Thoracic aorta (tissue), 2 donors: ENCODE measurements around the gene ELP5. TPM values are rescaled to one million over a fixed set of nuclear protein-coding genes. Genes with fewer than 3 reads are reported as not detected.
A peak's percentile ranks its signal among the peaks of the same experiment; 100 is the strongest.

Experiments
- ATAC-seq: fragments of 150-250 bp; one replicate; pipeline ENCODE4 v1.8.0; 2017; ENCODE audit warnings: low read depth; ENCODE audit not compliant: insufficient number of reproducible peaks, low FRiP score
- DNase-seq: peaks from one replicate; pipeline ENCODE4 v3.0.0-alpha.2; 2020; ENCODE audit warnings: low spot score
- H3K27ac ChIP-seq, 2 donors: fragments of 200-600 bp; sonication (generic); 1 replicate in 1 of 2; 2 replicates in 1 of 2; pipeline ENCODE4 v1.5.1; 2016; ENCODE audit warnings: mild to moderate bottlenecking in 2 of 2, moderate library complexity in 2 of 2
- H3K27me3 ChIP-seq: fragments of 200-600 bp; sonication (generic); replicated peaks from 2 replicates; pipeline ENCODE4 v1.6.0; 2016; ENCODE audit warnings: mild to moderate bottlenecking; ENCODE audit not compliant: insufficient read depth
- H3K36me3 ChIP-seq: fragments of 200-600 bp; sonication (generic); one replicate; pipeline ENCODE4 v1.5.1; 2016
- H3K4me1 ChIP-seq, 2 donors: fragments of 200-600 bp; sonication (generic); 1 replicate in 1 of 2; 2 replicates in 1 of 2; pipeline versions ENCODE4 v1.5.1 to v1.6.0; 2016; ENCODE audit warnings: low read depth in 2 of 2, mild to moderate bottlenecking in 1 of 2; ENCODE audit not compliant: control insufficient read depth in 1 of 2
- H3K4me3 ChIP-seq: fragments of 200-600 bp; sonication (generic); 2 replicates; pipeline ENCODE4 v1.5.1; 2016; ENCODE audit warnings: mild to moderate bottlenecking
- H3K9me3 ChIP-seq: fragments of 200-600 bp; sonication (generic); 2 replicates; pipeline ENCODE4 v1.5.1; 2016
- total RNA-seq, 2 donors: library from RNA; depleted of rRNA; stranded (reverse); fragments of >200 nt; gene quantifications; one replicate each; pipeline versions ENCODE4 v1.1.0 to v1.2.3, GENCODE V29; 2016
- TF ChIP-seq, protein P1 (sequence below): fragments of 200-600 bp; sonication (generic); IDR thresholded peaks from one replicate; pipeline ENCODE4 v1.5.1; 2019; ENCODE audit warnings: antibody characterized with exemption

ELP5 gene
- total RNA-seq, 2 donors from 2014 or later: 15.8 to 19.0 TPM

DNA sequence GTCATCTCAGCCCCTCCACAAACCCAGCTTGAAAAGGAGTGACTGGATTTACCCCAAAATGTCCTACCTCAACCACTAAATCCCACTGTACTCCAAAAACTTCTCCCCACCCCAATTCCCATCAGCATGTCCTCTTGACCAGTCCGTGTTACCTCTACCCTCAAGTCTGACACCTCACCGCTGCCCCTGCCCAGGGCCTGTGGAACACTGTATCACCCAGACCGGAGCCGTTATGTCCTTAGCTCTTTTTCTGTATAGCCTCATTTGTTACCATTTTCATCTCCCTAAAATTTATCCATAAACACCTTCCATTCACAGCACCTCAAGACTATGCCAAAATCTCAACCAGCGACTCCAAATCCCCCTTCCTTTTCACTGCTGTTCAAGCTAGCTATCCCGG, 15.2 kb upstream of the ELP5 start:
- ATAC-seq: no peak

DNA sequence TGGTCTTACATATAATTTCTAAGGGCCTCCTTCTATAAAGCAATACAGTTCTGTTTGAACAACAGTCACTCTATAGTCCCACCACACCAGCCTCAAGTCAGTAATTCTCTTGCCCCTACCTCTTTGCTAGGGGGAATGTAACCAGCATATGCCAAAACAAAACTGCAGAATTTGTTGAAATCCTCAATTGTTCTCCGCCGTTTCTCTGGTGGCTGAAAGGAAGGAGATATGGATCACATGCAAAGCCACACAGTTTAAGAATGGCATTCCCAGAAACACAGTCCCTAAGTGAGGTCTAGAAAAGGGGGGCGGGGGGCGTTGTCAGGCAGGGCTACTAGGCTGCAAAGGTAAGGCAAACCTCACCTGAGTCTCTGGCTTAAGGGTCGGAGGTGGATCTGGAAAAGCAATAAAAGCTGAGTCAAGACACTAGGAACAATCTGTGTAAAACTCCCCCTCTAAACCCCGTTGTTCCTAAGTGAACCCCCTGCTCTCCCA, 14.7 kb upstream of the ELP5 start:
- ATAC-seq: no peak
- DNase-seq: no peak
- Histone ChIP-seq H3K4me1 (peaks cover 33 to 44% of the 10 kb centered on the region in 2 donors), H3K4me3 (peak overlapping the region; percentile 97), H3K27ac (peak overlapping the region; percentile 54 to 79), H3K9me3 (no peaks in the 10 kb centered on the region), H3K36me3 (peaks cover 11% of the 10 kb centered on the region), H3K27me3 (no peaks in the 10 kb centered on the region)
- TF ChIP-seq, protein P1, sequence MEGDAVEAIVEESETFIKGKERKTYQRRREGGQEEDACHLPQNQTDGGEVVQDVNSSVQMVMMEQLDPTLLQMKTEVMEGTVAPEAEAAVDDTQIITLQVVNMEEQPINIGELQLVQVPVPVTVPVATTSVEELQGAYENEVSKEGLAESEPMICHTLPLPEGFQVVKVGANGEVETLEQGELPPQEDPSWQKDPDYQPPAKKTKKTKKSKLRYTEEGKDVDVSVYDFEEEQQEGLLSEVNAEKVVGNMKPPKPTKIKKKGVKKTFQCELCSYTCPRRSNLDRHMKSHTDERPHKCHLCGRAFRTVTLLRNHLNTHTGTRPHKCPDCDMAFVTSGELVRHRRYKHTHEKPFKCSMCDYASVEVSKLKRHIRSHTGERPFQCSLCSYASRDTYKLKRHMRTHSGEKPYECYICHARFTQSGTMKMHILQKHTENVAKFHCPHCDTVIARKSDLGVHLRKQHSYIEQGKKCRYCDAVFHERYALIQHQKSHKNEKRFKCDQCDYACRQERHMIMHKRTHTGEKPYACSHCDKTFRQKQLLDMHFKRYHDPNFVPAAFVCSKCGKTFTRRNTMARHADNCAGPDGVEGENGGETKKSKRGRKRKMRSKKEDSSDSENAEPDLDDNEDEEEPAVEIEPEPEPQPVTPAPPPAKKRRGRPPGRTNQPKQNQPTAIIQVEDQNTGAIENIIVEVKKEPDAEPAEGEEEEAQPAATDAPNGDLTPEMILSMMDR: no peak

More for the DNA sequence above, 15.2 kb upstream of the ELP5 start:
- TF ChIP-seq, protein P1: no peak
- H3K27me3 ChIP-seq: no peaks in the 10 kb centered on the region
- H3K4me3 ChIP-seq: no peak overlapping the region
- no peak for DNase-seq
- H3K4me1 ChIP-seq: peaks cover 33 to 49% of the 10 kb centered on the region in 2 donors
- peak overlapping the region in 1 of 2 donors; percentile 54 for H3K27ac ChIP-seq
- H3K9me3 ChIP-seq: no peaks in the 10 kb centered on the region
- peaks cover 11% of the 10 kb centered on the region for H3K36me3 ChIP-seq

DNA sequence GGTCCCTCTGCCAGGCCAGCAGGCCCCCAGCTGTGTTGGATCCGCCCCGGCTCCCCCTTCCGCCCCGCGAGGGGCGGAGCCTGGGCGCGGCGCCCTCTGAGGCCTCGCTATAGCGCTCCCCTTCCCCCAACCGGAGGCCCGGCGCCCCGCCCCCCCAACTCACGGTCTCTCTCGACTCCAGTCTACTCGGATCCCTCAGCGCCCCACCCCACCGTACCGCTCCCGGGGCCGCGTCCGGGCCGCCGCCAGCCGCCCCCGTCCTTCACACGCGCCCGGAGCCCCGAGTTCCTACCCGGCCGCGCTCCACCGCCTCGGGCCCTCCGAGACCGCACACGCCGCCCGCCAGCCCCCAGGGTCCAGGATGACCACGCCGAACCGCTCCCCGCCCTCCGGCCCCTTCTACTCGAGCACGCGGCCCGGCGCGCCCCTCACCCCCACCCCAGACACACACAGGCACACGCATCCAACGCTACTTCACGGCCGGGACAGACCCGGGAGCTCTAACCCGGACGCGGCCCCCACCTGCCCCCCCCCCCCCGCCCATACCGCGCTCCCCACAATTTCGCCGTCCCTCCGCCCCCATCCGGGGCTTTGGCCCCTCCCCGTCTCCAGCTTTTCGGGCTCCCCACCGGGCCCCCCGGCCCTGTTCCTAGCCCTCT, 14.1 kb upstream of the ELP5 start:
- DNase-seq: no peak
- Histone ChIP-seq H3K27me3 (no peaks in the 10 kb centered on the region), H3K4me3 (peak overlapping the region; percentile 97), H3K27ac (peak overlapping the region; percentile 54 to 79), H3K9me3 (no peaks in the 10 kb centered on the region), H3K36me3 (peaks cover 11% of the 10 kb centered on the region), H3K4me1 (peaks cover 30 to 38% of the 10 kb centered on the region in 2 donors)
- no peak for ATAC-seq
- TF ChIP-seq, protein P1: no peak

DNA sequence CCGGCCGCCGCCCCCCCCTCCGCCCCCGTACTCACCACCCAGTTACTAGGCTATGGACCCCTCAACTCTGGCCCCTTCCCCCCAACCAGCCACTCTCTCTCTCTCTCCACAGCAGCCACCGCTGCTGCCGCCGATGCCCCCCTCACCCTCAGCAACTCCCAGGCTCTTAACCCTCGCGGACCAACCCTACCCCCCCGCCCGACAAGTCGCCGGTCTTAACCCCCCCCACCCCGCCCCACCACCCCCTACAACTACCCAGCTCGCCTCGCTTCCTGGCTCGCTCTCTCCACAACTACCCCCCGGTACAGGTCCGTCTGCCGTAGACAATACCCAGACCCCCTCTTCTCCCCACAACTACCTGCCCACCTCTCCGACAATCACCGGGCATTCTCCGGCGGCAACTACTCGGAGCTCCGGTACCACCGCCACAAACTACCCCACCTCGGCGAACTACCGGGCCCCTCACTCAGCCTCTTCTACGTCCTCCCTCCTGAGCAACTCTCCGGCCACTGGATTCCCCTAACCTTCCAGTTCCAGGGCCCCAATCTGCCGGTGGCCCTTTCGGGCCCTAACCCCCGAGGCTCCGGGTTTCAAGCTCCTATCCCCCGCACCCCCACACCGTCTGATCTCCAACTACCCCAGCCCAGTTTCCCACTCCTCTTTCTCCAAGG, 13.5 kb upstream of the ELP5 start:
- no peaks in the 10 kb centered on the region for H3K27me3 ChIP-seq
- H3K27ac ChIP-seq: peak overlapping the region; percentile 84 to 91
- DNase-seq (no peak), ATAC-seq (no peak)
- TF ChIP-seq, protein P1: no peak
- H3K36me3 ChIP-seq: peaks cover 11% of the 10 kb centered on the region
- no peaks in the 10 kb centered on the region for H3K9me3 ChIP-seq
- H3K4me1 ChIP-seq: peaks cover 29 to 36% of the 10 kb centered on the region in 2 donors
- peak overlapping the region; percentile 97 for H3K4me3 ChIP-seq
